GM19324 (cell line): ENCODE data around the gene PITPNM3.
"Not testable (repeated sequence)": the region's sequence is repeated elsewhere in the genome, so short reads cannot be mapped to it uniquely, and the experiment has no call there.

Experiments
- ATAC-seq: cut with Tn5 transposase; IDR thresholded peaks from one replicate; pipeline ENCODE4 v1.9.1; 2021; ENCODE audit warnings: mild to moderate bottlenecking, moderate library complexity; ENCODE audit not compliant: unreplicated experiment, low FRiP score

Gene PITPNM3

GRCh38 chr17:6485646-6486412 is 70.5 kb downstream of the PITPNM3 start:
- no peak for ATAC-seq

- no peak for ATAC-seq
Observed at GRCh38 chr17:6483507-6483906, 72.8 kb downstream of the PITPNM3 start.

GRCh38 chr17:6482796-6483195 is 73.6 kb downstream of the PITPNM3 start:
- not testable (repeated sequence) for ATAC-seq

GRCh38 chr17:6482105-6482455 is 74.3 kb downstream of the PITPNM3 start:
- ATAC-seq, result no peak

- no peak for ATAC-seq
Observed at GRCh38 chr17:6480303-6480675, 76.1 kb downstream of the PITPNM3 start.

- ATAC-seq, result no peak
Observed at GRCh38 chr17:6479622-6480302, 76.6 kb downstream of the PITPNM3 start.

GRCh38 chr17:6478486-6478885 is 77.9 kb downstream of the PITPNM3 start:
- no peak for ATAC-seq

- ATAC-seq, result no peak
Observed at GRCh38 chr17:6477831-6478383, 78.4 kb downstream of the PITPNM3 start.

- no peak for ATAC-seq
Observed at GRCh38 chr17:6476810-6477179, 79.6 kb downstream of the PITPNM3 start.

- ATAC-seq, result no peak
Observed at GRCh38 chr17:6476076-6476809, 80.1 kb downstream of the PITPNM3 start.

GRCh38 chr17:6475411-6475810 is 80.9 kb downstream of the PITPNM3 start:
- no peak for ATAC-seq

GRCh38 chr17:6474906-6475305 is 81.4 kb downstream of the PITPNM3 start:
- no peak for ATAC-seq

GRCh38 chr17:6474376-6474775 is 82.0 kb downstream of the PITPNM3 start:
- no peak for ATAC-seq

- ATAC-seq, result no peak
Observed at GRCh38 chr17:6473128-6473767, 83.1 kb downstream of the PITPNM3 start.

GRCh38 chr17:6472517-6472916 is 83.8 kb downstream of the PITPNM3 start:
- no peak for ATAC-seq

- ATAC-seq, result no peak
Observed at GRCh38 chr17:6471531-6472465, 84.6 kb downstream of the PITPNM3 start.

- no peak for ATAC-seq
Observed at GRCh38 chr17:6470751-6471521, 85.4 kb downstream of the PITPNM3 start.

GRCh38 chr17:6470146-6470718 is 86.1 kb downstream of the PITPNM3 start:
- no peak for ATAC-seq
